Caco-2 (cell line): ENCODE measurements around the gene SBF2. TPM values are rescaled to one million over a fixed set of nuclear protein-coding genes. Genes with fewer than 3 reads are reported as not detected.

Experiments used
- BruUV-seq: library from RNA; stranded (reverse); fragments of 400-500 nt; replicated peaks from 2 replicates; lab custom pipeline; 2021; lab: Mats Ljungman, UMichigan
- CTCF ChIA-PET: fragments of 300-600 bp; sonication (Branson Sonifier 250); formaldehyde crosslinking; loops from one replicate; lab custom pipeline; 2022; ENCODE audit warnings: antibody characterized with exemption; lab: Charles Lee
- POLR2A ChIA-PET: fragments of 300-600 bp; sonication (Branson Sonifier 250); formaldehyde crosslinking; loops from one replicate; lab custom pipeline; 2022; ENCODE audit warnings: antibody characterized with exemption; lab: Charles Lee
- DNase-seq, 2 experiments: peaks; one replicate each; pipeline versions ENCODE4 v3.0.0 to v3.0.0-alpha.2; 2020 to 2022
- H3K27me3 ChIP-seq: replicated peaks from 2 replicates; pipeline ENCODE4 v1.6.0; 2011; ENCODE audit warnings: low read length; ENCODE audit not compliant: control insufficient read depth, insufficient read depth
- H3K36me3 ChIP-seq: 2 replicates; pipeline ENCODE4 v1.5.1; 2011; ENCODE audit warnings: low read length; ENCODE audit not compliant: control insufficient read depth, insufficient read depth
- H3K4me1 ChIP-seq: fragments of 250-450 bp; sonication (Bioruptor Pico); 2 replicates; pipeline ENCODE4 v1.5.1; 2020; ENCODE audit warnings: mild to moderate bottlenecking
- H3K4me3 ChIP-seq: 2 replicates; pipeline ENCODE4 v1.5.1; 2011; ENCODE audit warnings: low read depth, mild to moderate bottlenecking, control low read depth, low read length
- H3K9me3 ChIP-seq: fragments of 250-450 bp; sonication (Bioruptor Pico); 2 replicates; pipeline ENCODE4 v1.5.1; 2020; ENCODE audit warnings: mild to moderate bottlenecking, moderate library complexity
- H3K27ac Mint-ChIP-seq: one replicate; pipeline ENCODE4 v1.8.0; 2022; ENCODE audit warnings: mixed read lengths; ENCODE audit not compliant: unreplicated experiment
- H3K27me3 Mint-ChIP-seq: one replicate; pipeline ENCODE4 v1.8.0; 2022; ENCODE audit warnings: mixed read lengths; ENCODE audit not compliant: insufficient read depth, unreplicated experiment
- H3K36me3 Mint-ChIP-seq: one replicate; pipeline ENCODE4 v1.8.0; 2022; ENCODE audit warnings: mild to moderate bottlenecking, mixed read lengths; ENCODE audit not compliant: insufficient read depth, unreplicated experiment
- H3K4me1 Mint-ChIP-seq: one replicate; pipeline ENCODE4 v1.8.0; 2022; ENCODE audit warnings: low read depth, mixed read lengths; ENCODE audit not compliant: unreplicated experiment
- H3K4me3 Mint-ChIP-seq: one replicate; pipeline ENCODE4 v1.8.0; 2022; ENCODE audit warnings: mild to moderate bottlenecking, moderate library complexity, mixed read lengths; ENCODE audit not compliant: unreplicated experiment
- H3K9me3 Mint-ChIP-seq: one replicate; pipeline ENCODE4 v1.8.0; 2022; ENCODE audit warnings: mixed read lengths; ENCODE audit not compliant: unreplicated experiment
- intact Hi-C: fragments of 100-400 bp; cut with micrococcal nuclease; formaldehyde crosslinking; loops from one replicate; pipeline ENCODE4 v1.10.0; 2022; ENCODE audit not compliant: unreplicated experiment
- total RNA-seq: library from RNA; stranded (reverse); gene quantifications from 2 replicates; pipeline ENCODE4 v1.2.3, GENCODE V29; 2022
- TF ChIP-seq, protein P1 (sequence below), 2 experiments: fragments of 200-600 bp in 1 of 2; IDR thresholded peaks; 1 replicate in 1 of 2; 2 replicates in 1 of 2; pipeline versions ENCODE4 v1.5.1 to v1.8.0; 2011 to 2022; ENCODE audit warnings: antibody characterized with exemption in 1 of 2, control low read depth in 1 of 2, inconsistent platforms in 1 of 2, low read depth in 1 of 2, low read length in 1 of 2, mild to moderate bottlenecking in 1 of 2, moderate library complexity in 1 of 2; ENCODE audit not compliant: insufficient read depth in 1 of 2, severe bottlenecking in 1 of 2, unreplicated experiment in 1 of 2

Gene SBF2
- total RNA-seq, 1 experiment from 2014 or later, result 72.2 TPM

DNA sequence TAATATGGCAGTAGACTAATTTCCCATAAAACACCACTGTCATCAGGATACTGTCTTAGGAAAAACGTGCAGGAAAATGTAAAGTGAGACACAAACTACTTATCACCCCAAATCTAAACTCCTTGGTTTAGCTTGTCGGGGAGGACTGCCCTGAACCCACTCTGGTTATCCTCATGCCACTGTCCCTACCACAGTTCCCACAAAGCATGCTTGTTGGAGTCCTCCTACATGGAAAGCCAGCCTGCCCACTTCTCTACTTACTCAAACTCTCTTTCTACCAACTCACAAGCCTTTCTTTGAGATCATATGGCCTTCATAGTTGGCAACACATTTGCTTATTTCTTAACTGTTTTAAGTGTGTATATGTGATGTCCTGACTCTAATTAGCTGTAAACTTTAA lies 451.1 kb downstream of the SBF2 start:
- no peak overlapping the region for H3K4me3 ChIP-seq
- no peak overlapping the region for H3K4me3 Mint-ChIP-seq
- no peaks in the 10 kb centered on the region for H3K9me3 ChIP-seq
- no peaks in the 10 kb centered on the region for H3K9me3 Mint-ChIP-seq
- no TSS peak for BruUV-seq
- no peaks in the 10 kb centered on the region for H3K27me3 ChIP-seq
- intact Hi-C loops, result no loop called here
- H3K36me3 Mint-ChIP-seq, result peaks cover 73% of the 10 kb centered on the region
- H3K27ac Mint-ChIP-seq, result no peak overlapping the region
- no peak for DNase-seq
- no peaks in the 10 kb centered on the region for H3K36me3 ChIP-seq
- peaks cover 12% of the 10 kb centered on the region; the same call in 1 of the 2 replicates for H3K4me1 ChIP-seq
- TF ChIP-seq, protein P1, sequence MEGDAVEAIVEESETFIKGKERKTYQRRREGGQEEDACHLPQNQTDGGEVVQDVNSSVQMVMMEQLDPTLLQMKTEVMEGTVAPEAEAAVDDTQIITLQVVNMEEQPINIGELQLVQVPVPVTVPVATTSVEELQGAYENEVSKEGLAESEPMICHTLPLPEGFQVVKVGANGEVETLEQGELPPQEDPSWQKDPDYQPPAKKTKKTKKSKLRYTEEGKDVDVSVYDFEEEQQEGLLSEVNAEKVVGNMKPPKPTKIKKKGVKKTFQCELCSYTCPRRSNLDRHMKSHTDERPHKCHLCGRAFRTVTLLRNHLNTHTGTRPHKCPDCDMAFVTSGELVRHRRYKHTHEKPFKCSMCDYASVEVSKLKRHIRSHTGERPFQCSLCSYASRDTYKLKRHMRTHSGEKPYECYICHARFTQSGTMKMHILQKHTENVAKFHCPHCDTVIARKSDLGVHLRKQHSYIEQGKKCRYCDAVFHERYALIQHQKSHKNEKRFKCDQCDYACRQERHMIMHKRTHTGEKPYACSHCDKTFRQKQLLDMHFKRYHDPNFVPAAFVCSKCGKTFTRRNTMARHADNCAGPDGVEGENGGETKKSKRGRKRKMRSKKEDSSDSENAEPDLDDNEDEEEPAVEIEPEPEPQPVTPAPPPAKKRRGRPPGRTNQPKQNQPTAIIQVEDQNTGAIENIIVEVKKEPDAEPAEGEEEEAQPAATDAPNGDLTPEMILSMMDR (IDR thresholded peaks at IDR 0.05; ENCODE audit: insufficient read depth in 1 of 2, low read depth in 1 of 2, low read length in 1 of 2, severe bottlenecking in 1 of 2, unreplicated experiment in 1 of 2), result no peak
- ChIA-PET CTCF (no interaction called here), POLR2A (no interaction called here)
- H3K4me1 Mint-ChIP-seq, result peaks cover 26% of the 10 kb centered on the region
- no peaks in the 10 kb centered on the region for H3K27me3 Mint-ChIP-seq

DNA sequence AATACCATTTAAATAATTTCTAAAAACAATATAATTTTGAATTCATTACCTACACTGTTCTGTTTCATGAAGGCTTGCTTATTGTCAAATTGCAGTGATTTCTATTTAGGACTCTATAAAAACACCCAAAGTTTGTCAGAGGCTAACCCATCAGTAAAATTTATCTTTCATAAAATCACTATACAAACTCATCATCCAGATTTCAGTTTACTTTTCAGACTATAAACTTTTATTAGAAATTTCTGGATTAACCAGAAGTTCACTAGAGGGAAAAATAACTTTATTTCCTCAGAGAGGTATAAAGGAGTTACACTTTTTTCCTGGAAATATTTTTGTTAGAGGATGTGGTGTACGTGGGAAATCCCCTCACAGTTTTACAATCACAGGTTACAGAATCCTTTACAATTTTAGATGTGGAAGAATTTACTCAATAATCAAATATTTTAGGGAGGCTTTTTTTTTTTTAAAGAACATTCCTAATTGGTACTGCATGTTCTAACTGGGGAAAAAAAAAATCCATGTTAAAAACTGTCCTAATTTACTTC lies 453.5 kb downstream of the SBF2 start:
- CTCF ChIA-PET, result no interaction called here
- peaks cover 16% of the 10 kb centered on the region for H3K4me1 Mint-ChIP-seq

DNA sequence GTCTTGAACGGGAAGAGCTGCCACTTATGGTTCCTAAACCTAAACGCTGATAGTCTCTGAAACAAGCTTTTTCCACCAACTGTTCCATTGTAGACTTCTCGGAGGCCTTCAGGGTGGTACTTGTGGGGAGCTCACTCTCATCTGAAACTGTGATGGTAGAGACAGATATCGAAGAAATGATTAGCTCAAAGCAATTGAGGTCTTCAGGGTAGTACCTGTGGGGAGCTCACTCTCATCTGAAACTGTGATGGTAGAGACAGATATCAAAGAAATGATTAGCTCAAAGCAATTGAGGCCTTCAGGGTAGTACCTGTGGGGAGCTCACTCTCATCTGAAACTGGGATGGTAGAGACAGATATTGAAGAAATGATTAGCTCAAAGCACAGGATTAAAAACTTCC lies 454.5 kb downstream of the SBF2 start:
- ChIA-PET POLR2A (no interaction called here), CTCF (no interaction called here)
- H3K4me1 ChIP-seq, result peaks cover 12% of the 10 kb centered on the region; the same call in 1 of the 2 replicates
- TF ChIP-seq, protein P1 (IDR thresholded peaks at IDR 0.05; ENCODE audit: insufficient read depth in 1 of 2, low read depth in 1 of 2, low read length in 1 of 2, severe bottlenecking in 1 of 2, unreplicated experiment in 1 of 2), result no peak
- no peaks in the 10 kb centered on the region for H3K27me3 Mint-ChIP-seq
- peaks cover 16% of the 10 kb centered on the region for H3K4me1 Mint-ChIP-seq
- no peak overlapping the region for H3K27ac Mint-ChIP-seq
- H3K27me3 ChIP-seq, result no peaks in the 10 kb centered on the region
- no TSS peak for BruUV-seq
- no peaks in the 10 kb centered on the region for H3K36me3 ChIP-seq
- peaks cover 55% of the 10 kb centered on the region for H3K36me3 Mint-ChIP-seq
- H3K4me3 ChIP-seq, result no peak overlapping the region
- no peaks in the 10 kb centered on the region for H3K9me3 Mint-ChIP-seq
- DNase-seq, result no peak
- intact Hi-C loops, result no loop called here
- no peak overlapping the region for H3K4me3 Mint-ChIP-seq
- H3K9me3 ChIP-seq, result no peaks in the 10 kb centered on the region

More for the DNA sequence above, 453.5 kb downstream of the SBF2 start:
- H3K9me3 Mint-ChIP-seq, result no peaks in the 10 kb centered on the region
- peaks cover 58% of the 10 kb centered on the region for H3K36me3 Mint-ChIP-seq
- intact Hi-C loops, result no loop called here
- Histone ChIP-seq H3K4me1 (peaks cover 12% of the 10 kb centered on the region; the same call in 1 of the 2 replicates), H3K4me3 (no peak overlapping the region), H3K9me3 (no peaks in the 10 kb centered on the region), H3K27me3 (no peaks in the 10 kb centered on the region), H3K36me3 (no peaks in the 10 kb centered on the region)
- no peak overlapping the region for H3K27ac Mint-ChIP-seq
- no TSS peak for BruUV-seq
- no peak for DNase-seq
- POLR2A ChIA-PET, result no interaction called here
- no peaks in the 10 kb centered on the region for H3K27me3 Mint-ChIP-seq
- TF ChIP-seq, protein P1 (IDR thresholded peaks at IDR 0.05; ENCODE audit: insufficient read depth in 1 of 2, low read depth in 1 of 2, low read length in 1 of 2, severe bottlenecking in 1 of 2, unreplicated experiment in 1 of 2), result no peak
- no peak overlapping the region for H3K4me3 Mint-ChIP-seq
